WTC11 (cell line): ENCODE measurements around the gene CD69. TPM values are rescaled to one million over a fixed set of nuclear protein-coding genes. Genes with fewer than 3 reads are reported as not detected.

Experiments used
- ATAC-seq: fragments of 200-7000 bp; cut with Tn5 transposase; 2 replicates; pipeline ENCODE4 v1.10.0; 2021; ENCODE audit warnings: mild to moderate bottlenecking, moderate library complexity
- CTCF ChIA-PET: fragments of 300-600 bp; sonication (Branson Sonifier 250); formaldehyde crosslinking; loops from one replicate; lab custom pipeline; 2021; ENCODE audit warnings: antibody characterized with exemption; lab: Charles Lee
- POLR2A ChIA-PET: fragments of 350-600 bp; sonication (Branson Sonifier 250); formaldehyde crosslinking; loops from one replicate; lab custom pipeline; 2021; ENCODE audit warnings: antibody characterized with exemption; lab: Charles Lee
- DNase-seq: peaks from one replicate; pipeline ENCODE4 v3.0.0; 2021; ENCODE audit warnings: low spot score
- H3K27ac Mint-ChIP-seq: 2 replicates; pipeline ENCODE4 v1.8.0; 2021; ENCODE audit warnings: mixed read lengths
- H3K27me3 Mint-ChIP-seq: 2 replicates; pipeline ENCODE4 v1.8.0; 2021; ENCODE audit warnings: low read depth, mild to moderate bottlenecking, moderate library complexity, mixed read lengths
- H3K36me3 Mint-ChIP-seq: 2 replicates; pipeline ENCODE4 v1.8.0; 2021; ENCODE audit warnings: mixed read lengths
- H3K4me1 Mint-ChIP-seq: 2 replicates; pipeline ENCODE4 v1.8.0; 2022; ENCODE audit warnings: mixed read lengths
- H3K4me3 Mint-ChIP-seq: 2 replicates; pipeline ENCODE4 v1.8.0; 2021; ENCODE audit warnings: mild to moderate bottlenecking, moderate library complexity, mixed read lengths
- H3K9me3 Mint-ChIP-seq: 2 replicates; pipeline ENCODE4 v1.8.0; 2021; ENCODE audit warnings: mixed read lengths
- ARID4B ChIP-seq: sonication (generic); formaldehyde crosslinking; IDR thresholded peaks from 2 replicates; pipeline ENCODE4 v1.8.0; 2023; ENCODE audit warnings: missing genetic modification reagents, mild to moderate bottlenecking, borderline replicate concordance
- ATF1 ChIP-seq: sonication (generic); formaldehyde crosslinking; IDR thresholded peaks from 2 replicates; pipeline ENCODE4 v1.8.1; 2023; ENCODE audit warnings: mild to moderate bottlenecking, moderate library complexity, missing genetic modification reagents
- FOXJ3 ChIP-seq: sonication (generic); formaldehyde crosslinking; IDR thresholded peaks from 2 replicates; pipeline ENCODE4 v1.9.0; 2021; ENCODE audit warnings: missing genetic modification reagents, mild to moderate bottlenecking, borderline replicate concordance
- MYBL2 ChIP-seq: sonication (generic); formaldehyde crosslinking; IDR thresholded peaks from 2 replicates; pipeline ENCODE4 v1.8.1; 2023; ENCODE audit warnings: mild to moderate bottlenecking, moderate library complexity, missing genetic modification reagents
- NFATC4 ChIP-seq: fragments of 250-450 bp; sonication (Bioruptor Pico); IDR thresholded peaks from 2 replicates; pipeline ENCODE4 v1.9.0; 2021; ENCODE audit warnings: mild to moderate bottlenecking
- NR2C2 ChIP-seq: sonication (generic); formaldehyde crosslinking; IDR thresholded peaks from 2 replicates; pipeline ENCODE4 v1.8.0; 2022; ENCODE audit warnings: mild to moderate bottlenecking, missing genetic modification reagents
- PREB ChIP-seq: sonication (generic); formaldehyde crosslinking; IDR thresholded peaks from 2 replicates; pipeline ENCODE4 v1.8.1; 2022; ENCODE audit warnings: mild to moderate bottlenecking, missing genetic modification reagents, moderate library complexity, borderline replicate concordance
- PRRX2 ChIP-seq: fragments of 250-450 bp; sonication (Bioruptor Pico); IDR thresholded peaks from 2 replicates; pipeline ENCODE4 v1.8.0; 2021; ENCODE audit warnings: mild to moderate bottlenecking
- RORB ChIP-seq: fragments of 250-450 bp; sonication (Bioruptor Pico); IDR thresholded peaks from 2 replicates; pipeline ENCODE4 v1.9.0; 2021; ENCODE audit warnings: mild to moderate bottlenecking
- SMAD4 ChIP-seq: sonication (generic); formaldehyde crosslinking; IDR thresholded peaks from 2 replicates; pipeline ENCODE4 v1.8.0; 2022; ENCODE audit warnings: mild to moderate bottlenecking, missing genetic modification reagents
- SP1 ChIP-seq: sonication (generic); formaldehyde crosslinking; conservative IDR thresholded peaks from 2 replicates; pipeline ENCODE4 v1.8.1; 2022; ENCODE audit warnings: missing genetic modification reagents
- TEAD1 ChIP-seq: sonication (generic); formaldehyde crosslinking; IDR thresholded peaks from 2 replicates; pipeline ENCODE4 v1.8.0; 2022; ENCODE audit warnings: mild to moderate bottlenecking, missing genetic modification reagents
- TEAD4 ChIP-seq: sonication (generic); formaldehyde crosslinking; IDR thresholded peaks from 2 replicates; pipeline ENCODE4 v1.8.0; 2022; ENCODE audit warnings: mild to moderate bottlenecking, missing genetic modification reagents
- USF1 ChIP-seq: sonication (generic); formaldehyde crosslinking; IDR thresholded peaks from 2 replicates; pipeline ENCODE4 v1.8.0; 2022; ENCODE audit warnings: mild to moderate bottlenecking, missing genetic modification reagents
- ZBTB21 ChIP-seq: sonication (generic); formaldehyde crosslinking; IDR thresholded peaks from 2 replicates; pipeline ENCODE4 v1.8.1; 2023; ENCODE audit warnings: mild to moderate bottlenecking, missing genetic modification reagents, borderline replicate concordance
- ZBTB43 ChIP-seq: sonication (generic); formaldehyde crosslinking; IDR thresholded peaks from 2 replicates; pipeline ENCODE4 v1.8.1; 2023; ENCODE audit warnings: mild to moderate bottlenecking, missing genetic modification reagents
- ZNF219 ChIP-seq: sonication (generic); formaldehyde crosslinking; IDR thresholded peaks from 2 replicates; pipeline ENCODE4 v1.8.0; 2023; ENCODE audit warnings: missing genetic modification reagents, mild to moderate bottlenecking, borderline replicate concordance
- ZNF416 ChIP-seq: fragments of 250-450 bp; sonication (Bioruptor Pico); IDR thresholded peaks from 2 replicates; pipeline ENCODE4 v1.9.0; 2021; ENCODE audit warnings: mild to moderate bottlenecking, inconsistent platforms
- ZNF423 ChIP-seq: fragments of 250-450 bp; sonication (Bioruptor Pico); IDR thresholded peaks from 2 replicates; pipeline ENCODE4 v2.1.2; 2022; ENCODE audit warnings: mild to moderate bottlenecking, moderate library complexity
- ZNF532 ChIP-seq: fragments of 250-450 bp; sonication (Bioruptor Pico); IDR thresholded peaks from 2 replicates; pipeline ENCODE4 v1.9.0; 2021; ENCODE audit warnings: mild to moderate bottlenecking, borderline replicate concordance
- total RNA-seq: library from RNA; stranded (reverse); gene quantifications from 3 replicates; pipeline ENCODE4 v1.2.3, GENCODE V29; 2021
- TF ChIP-seq, protein P1 (sequence below): sonication (generic); formaldehyde crosslinking; IDR thresholded peaks from 2 replicates; pipeline ENCODE4 v1.8.0; 2022; ENCODE audit warnings: mild to moderate bottlenecking, missing genetic modification reagents
- TF ChIP-seq, protein P2 (sequence below): sonication (generic); formaldehyde crosslinking; IDR thresholded peaks from 2 replicates; pipeline ENCODE4 v1.8.1; 2023; ENCODE audit warnings: mild to moderate bottlenecking, missing genetic modification reagents

Gene CD69
- total RNA-seq, 1 experiment from 2014 or later: 0.42 TPM

DNA sequence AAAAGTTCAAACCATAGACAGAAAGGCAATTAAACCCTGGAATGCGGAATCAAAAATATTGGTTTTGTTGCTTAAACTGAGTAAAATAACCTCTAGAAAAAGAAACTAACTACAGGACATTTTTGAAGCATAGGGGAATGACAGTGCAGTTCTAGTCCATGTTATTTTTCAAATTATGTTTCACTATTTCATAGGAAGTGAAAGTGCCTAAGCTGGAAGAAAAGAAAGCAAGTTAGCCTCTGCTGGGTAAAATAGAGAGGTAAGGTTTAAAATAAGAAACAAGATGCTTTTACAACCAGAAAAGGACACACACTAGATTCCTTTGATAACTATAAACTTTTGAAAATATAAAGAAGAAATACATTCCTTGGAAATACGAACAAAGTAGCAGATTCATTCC is 28.9 kb downstream of the CD69 start:
- Mint-ChIP-seq H3K4me1 (no peaks in the 10 kb centered on the region), H3K36me3 (no peaks in the 10 kb centered on the region), H3K27ac (no peak overlapping the region), H3K27me3 (peaks cover 4% of the 10 kb centered on the region; the same call in 1 of the 2 replicates)
- POLR2A ChIA-PET: no interaction called here
- CTCF ChIA-PET: interaction anchor here (1.6 to 2.0 kb wide), 2 partner anchors 11 to 24 kb away, joined by 3 to 6 read pairs; no protein-coding TSS in a partner anchor
- ATAC-seq: no peak
- DNase-seq: no peak
- TF ChIP-seq ATF1 (CRISPR knock-in tag): no peak
- TF ChIP-seq ZNF416 (CRISPR knock-in tag): no peak
- no peak for TF ChIP-seq TEAD4 (CRISPR knock-in tag)
- TF ChIP-seq, all 79 proteins: peak for 0
- H3K4me3 Mint-ChIP-seq: no peak overlapping the region
- H3K9me3 Mint-ChIP-seq: peaks cover 4% of the 10 kb centered on the region; the same call in 1 of the 2 replicates

DNA sequence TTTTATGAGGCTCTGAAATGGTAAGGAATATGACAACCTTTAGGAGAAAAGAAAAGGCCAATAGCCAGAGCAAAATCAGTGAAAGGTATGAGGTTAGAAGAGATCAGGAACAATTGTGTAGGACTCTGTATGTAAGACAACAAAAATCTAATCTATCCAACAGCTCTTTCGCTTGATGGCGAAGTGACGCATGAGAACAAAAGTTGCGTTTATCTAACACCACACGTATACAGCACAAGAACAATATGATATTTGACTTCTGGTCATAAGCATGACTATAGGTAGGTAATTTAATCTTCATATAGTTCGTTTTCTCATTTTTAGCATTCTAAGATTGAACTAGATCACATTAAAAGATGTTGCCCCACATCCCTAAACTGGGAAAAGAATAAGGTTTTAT is 29.3 kb downstream of the CD69 start:
- peaks cover 4% of the 10 kb centered on the region; the same call in 1 of the 2 replicates for H3K27me3 Mint-ChIP-seq
- no peaks in the 10 kb centered on the region for H3K4me1 Mint-ChIP-seq
- ChIA-PET POLR2A (no interaction called here), CTCF (interaction anchor here (1.6 to 2.5 kb wide), 2 partner anchors 19 to 23 kb away, joined by 3 to 12 read pairs; no protein-coding TSS in a partner anchor)
- H3K9me3 Mint-ChIP-seq: peaks cover 3% of the 10 kb centered on the region; the same call in 1 of the 2 replicates
- H3K4me3 Mint-ChIP-seq: no peak overlapping the region
- TF ChIP-seq ZNF423 (CRISPR knock-in tag) (no peak), ZNF219 (no peak), MYBL2 (no peak), FOXJ3 (CRISPR knock-in tag) (no peak), SMAD4 (no peak), ZBTB43 (CRISPR knock-in tag) (no peak), PRRX2 (CRISPR knock-in tag) (no peak), USF1 (CRISPR knock-in tag) (no peak), RORB (CRISPR knock-in tag) (no peak), ZNF532 (no peak), ZBTB21 (no peak), PREB (no peak), TEAD1 (CRISPR knock-in tag) (no peak), ZNF416 (CRISPR knock-in tag) (no peak), ARID4B (CRISPR knock-in tag) (no peak), NR2C2 (CRISPR knock-in tag) (no peak), SP1 (CRISPR knock-in tag) (no peak), NFATC4 (CRISPR knock-in tag) (no peak)
- TF ChIP-seq, protein P1, sequence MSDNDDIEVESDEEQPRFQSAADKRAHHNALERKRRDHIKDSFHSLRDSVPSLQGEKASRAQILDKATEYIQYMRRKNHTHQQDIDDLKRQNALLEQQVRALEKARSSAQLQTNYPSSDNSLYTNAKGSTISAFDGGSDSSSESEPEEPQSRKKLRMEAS (CRISPR knock-in tag): no peak
- TF ChIP-seq, protein P2, sequence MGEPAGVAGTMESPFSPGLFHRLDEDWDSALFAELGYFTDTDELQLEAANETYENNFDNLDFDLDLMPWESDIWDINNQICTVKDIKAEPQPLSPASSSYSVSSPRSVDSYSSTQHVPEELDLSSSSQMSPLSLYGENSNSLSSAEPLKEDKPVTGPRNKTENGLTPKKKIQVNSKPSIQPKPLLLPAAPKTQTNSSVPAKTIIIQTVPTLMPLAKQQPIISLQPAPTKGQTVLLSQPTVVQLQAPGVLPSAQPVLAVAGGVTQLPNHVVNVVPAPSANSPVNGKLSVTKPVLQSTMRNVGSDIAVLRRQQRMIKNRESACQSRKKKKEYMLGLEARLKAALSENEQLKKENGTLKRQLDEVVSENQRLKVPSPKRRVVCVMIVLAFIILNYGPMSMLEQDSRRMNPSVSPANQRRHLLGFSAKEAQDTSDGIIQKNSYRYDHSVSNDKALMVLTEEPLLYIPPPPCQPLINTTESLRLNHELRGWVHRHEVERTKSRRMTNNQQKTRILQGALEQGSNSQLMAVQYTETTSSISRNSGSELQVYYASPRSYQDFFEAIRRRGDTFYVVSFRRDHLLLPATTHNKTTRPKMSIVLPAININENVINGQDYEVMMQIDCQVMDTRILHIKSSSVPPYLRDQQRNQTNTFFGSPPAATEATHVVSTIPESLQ (CRISPR knock-in tag): no peak
- no peaks in the 10 kb centered on the region for H3K36me3 Mint-ChIP-seq
- DNase-seq (no peak), ATAC-seq (no peak)
- H3K27ac Mint-ChIP-seq: no peak overlapping the region
